ENCODE results near the gene LPIN2. TPM values are rescaled to one million over a fixed set of nuclear protein-coding genes. Genes with fewer than 3 reads are reported as not detected.

The LPIN2 gene
- total and polyA plus RNA-seq, 2 of the 13 experiments (the other 11 are each of a cell fraction or from before 2014, with no cell fraction given): 46.0 to 119 TPM

GRCh38 chr18:2982022-2982421, 30.9 kb downstream of the LPIN2 start (continued):
- TF ChIP-seq PAXIP1 (CRISPR knock-in tag; conservative IDR thresholded peaks at IDR 0.05) (no peak), ZNF7 (CRISPR knock-in tag; IDR thresholded peaks at IDR 0.05) (no peak), ATF7-NPFF (CRISPR knock-in tag; IDR thresholded peaks at IDR 0.05; ENCODE audit: low read depth) (no peak), GABPB1 (CRISPR knock-in tag; IDR thresholded peaks at IDR 0.05) (no peak), ZFAT (CRISPR knock-in tag; conservative IDR thresholded peaks at IDR 0.05) (no peak), WIZ (CRISPR knock-in tag; IDR thresholded peaks at IDR 0.05) (no peak)

GRCh38 chr18:2981212-2981728, 31.7 kb downstream of the LPIN2 start:
- intact Hi-C loops (cut with micrococcal nuclease; ENCODE audit: unreplicated experiment): no loop called here
- Histone ChIP-seq H3K79me2 (ENCODE audit: insufficient read depth, low read length) (peaks cover 97% of the 10 kb centered on the region), H3K4me1 (ENCODE audit: insufficient read depth, low read length) (peaks cover 100% of the 10 kb centered on the region), H3K27me3 (ENCODE audit: control insufficient read depth in 1 of 2, insufficient read depth in 2 of 2, low read length in 2 of 2) (no peaks in the 10 kb centered on the region), H2AFZ (ENCODE audit: low read length) (no peak overlapping the region), H3K27ac (ENCODE audit: extremely low read length, insufficient read depth, low read length) (no peak overlapping the region), H3K9me3 (ENCODE audit: low read length) (no peaks in the 10 kb centered on the region), H4K20me1 (ENCODE audit: insufficient read depth, low read length) (peaks cover 87% of the 10 kb centered on the region), H3K36me3 (replicated peaks in 1 of 2; ENCODE audit: control insufficient read depth in 1 of 2, insufficient read depth in 2 of 2, low read length in 2 of 2) (peaks cover 1 to 9% of the 10 kb centered on the region in 2 experiments; a peak in 1 of 5 replicates), H3K4me3 (replicated peaks in 1 of 3; ENCODE audit: insufficient read depth in 1 of 3, low read depth in 2 of 3, low read length in 3 of 3) (no peak overlapping the region), H3K4me2 (ENCODE audit: low read depth, low read length) (no peak overlapping the region), H3K9ac (ENCODE audit: insufficient read depth, low read depth, low read length) (no peak overlapping the region)
- POLR2A ChIA-PET: no interaction called here
- TF ChIP-seq ZBTB2 (CRISPR knock-in tag; IDR thresholded peaks at IDR 0.05; ENCODE audit: low read depth) (no peak), JUND (CRISPR knock-in tag; IDR thresholded peaks at IDR 0.05) (no peak), ETS1 (CRISPR knock-in tag; IDR thresholded peaks at IDR 0.05) (no peak), RFX5 (IDR thresholded peaks at IDR 0.05; ENCODE audit: low read depth, low read length) (no peak), NCOR1 (IDR thresholded peaks at IDR 0.05; ENCODE audit: borderline replicate concordance, low read length) (no peak), DPF2 (CRISPR knock-in tag; IDR thresholded peaks at IDR 0.05; ENCODE audit: borderline replicate concordance, low read depth) (no peak), SMAD9 (CRISPR knock-in tag; IDR thresholded peaks at IDR 0.05) (no peak), ZBTB42 (CRISPR knock-in tag; IDR thresholded peaks at IDR 0.05) (no peak), RCOR2 (CRISPR knock-in tag; IDR thresholded peaks at IDR 0.05) (no peak), ZNF335 (CRISPR knock-in tag; IDR thresholded peaks at IDR 0.05) (no peak)
- no TSS peak for BruUV-seq (replicated peaks)
- FAIRE-seq (no peak), DNase-seq (ENCODE audit: low spot score) (no peak), ATAC-seq (no peak)
- CTCF ChIA-PET (ENCODE audit: low intra/inter-chr PET ratio, low total read pairs): no interaction called here
- 69% methylated on average over 6 of the region's 6 CpGs for WGBS (ENCODE audit: low lambda C conversion rate)
- in situ Hi-C loops (cut with HindIII; ENCODE audit: extremely low pct_ligation_motif_present, low pct_unique_long_range_greater_than_20kb): no loop called here

Data from HepG2 (cell line).